NCI-H524 (cell line): Measurements from ENCODE around the gene TASL.
"Not testable (repeated sequence)": the region's sequence is repeated elsewhere in the genome, so short reads cannot be mapped to it uniquely, and the experiment has no call there.

Source experiments
- DNase-seq, 2 experiments: peaks; one replicate each; lab custom pipeline; 2025; lab: John Stamatoyannopoulos, UW

The TASL gene

DNA sequence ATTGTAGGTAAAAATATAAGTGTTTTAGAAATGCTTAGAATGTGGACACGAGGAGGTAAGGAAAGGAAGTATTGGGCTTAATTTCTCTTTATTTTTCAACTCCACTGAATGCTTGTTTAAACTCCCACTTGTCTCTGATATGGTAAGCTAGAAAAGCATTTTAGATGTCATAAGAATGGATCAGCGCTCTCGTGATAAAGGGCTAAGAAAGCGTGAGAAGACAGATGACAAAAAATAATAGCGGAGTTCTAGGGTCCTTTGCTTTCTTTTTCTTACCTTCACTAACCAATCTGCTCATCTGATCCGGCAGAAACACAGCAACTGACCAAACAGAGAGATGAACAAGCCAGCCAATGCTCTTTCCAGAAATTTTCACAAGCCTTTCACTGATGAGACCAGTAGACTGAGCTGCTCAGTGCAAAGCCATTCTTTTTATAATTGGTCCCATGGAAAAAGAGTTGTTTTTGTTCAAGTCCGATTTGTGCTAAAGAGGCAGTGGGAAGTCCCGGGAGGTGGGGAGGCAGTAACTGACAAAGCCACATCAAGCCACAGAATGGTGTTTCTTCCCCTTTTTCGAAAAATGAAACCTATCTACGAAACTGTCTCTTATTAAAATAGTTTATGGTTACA is at the start of gene TASL:
TASL (minus strand) TSS at position 405 of the 630 bp plus-strand sequence. CDS start 17,411 bp downstream, outside the sequence.
- no peak for DNase-seq

GRCh38 chrX:30626402-30626801 is 48.8 kb upstream of the TASL start:
- no peak for DNase-seq

GRCh38 chrX:30622361-30622760 is 44.8 kb upstream of the TASL start:
- DNase-seq: no peak

DNA sequence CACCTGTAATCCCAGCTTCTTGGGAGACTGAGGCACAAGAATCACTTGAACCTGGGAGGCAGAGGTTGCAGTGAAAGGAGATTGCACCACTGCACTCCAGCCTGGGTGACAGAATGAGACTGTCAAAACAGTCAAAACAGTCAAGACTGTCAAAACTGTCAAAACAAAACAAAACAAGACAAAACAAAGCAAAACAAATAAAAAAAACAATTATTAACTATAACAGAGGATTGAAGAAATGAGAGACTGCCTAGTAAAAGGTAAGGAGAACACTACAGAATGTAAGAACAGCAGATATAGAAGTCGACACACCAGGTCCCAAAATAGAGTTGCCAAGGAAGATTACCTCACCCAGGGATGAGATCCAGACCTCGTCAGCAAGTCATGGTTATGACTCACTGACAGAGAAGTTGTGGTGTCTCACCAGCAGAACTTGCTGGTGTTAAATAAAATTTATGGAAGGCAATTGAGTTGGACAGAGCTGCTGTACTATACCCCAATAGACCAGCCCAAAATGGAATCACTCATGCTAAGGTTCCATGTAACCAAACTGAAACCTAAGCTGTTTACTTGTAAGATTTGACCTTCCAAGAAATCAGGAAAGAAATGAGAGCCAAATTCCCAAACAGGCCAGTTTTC is 43.5 kb upstream of the TASL start:
- no peak for DNase-seq

DNA sequence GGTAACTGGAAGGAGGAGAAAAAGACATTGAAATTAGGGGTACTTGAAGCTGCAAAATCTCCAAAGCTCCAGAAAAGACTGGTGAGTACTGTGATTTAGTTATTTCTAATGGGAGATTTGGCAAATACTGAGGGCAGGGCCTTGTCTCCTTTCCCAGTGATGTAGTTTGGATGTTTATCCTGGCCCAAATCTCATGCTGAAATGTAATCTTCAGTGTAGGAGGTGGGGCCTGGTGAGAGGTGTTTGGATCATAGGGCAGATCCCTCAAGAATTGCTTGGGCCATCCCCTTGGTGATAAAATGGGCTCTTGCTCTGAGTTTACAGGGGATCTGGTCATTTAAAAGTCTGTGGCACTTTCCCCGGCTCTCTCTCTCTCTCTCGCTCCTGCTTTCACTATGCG is 42.6 kb upstream of the TASL start:
- no peak for DNase-seq

DNA sequence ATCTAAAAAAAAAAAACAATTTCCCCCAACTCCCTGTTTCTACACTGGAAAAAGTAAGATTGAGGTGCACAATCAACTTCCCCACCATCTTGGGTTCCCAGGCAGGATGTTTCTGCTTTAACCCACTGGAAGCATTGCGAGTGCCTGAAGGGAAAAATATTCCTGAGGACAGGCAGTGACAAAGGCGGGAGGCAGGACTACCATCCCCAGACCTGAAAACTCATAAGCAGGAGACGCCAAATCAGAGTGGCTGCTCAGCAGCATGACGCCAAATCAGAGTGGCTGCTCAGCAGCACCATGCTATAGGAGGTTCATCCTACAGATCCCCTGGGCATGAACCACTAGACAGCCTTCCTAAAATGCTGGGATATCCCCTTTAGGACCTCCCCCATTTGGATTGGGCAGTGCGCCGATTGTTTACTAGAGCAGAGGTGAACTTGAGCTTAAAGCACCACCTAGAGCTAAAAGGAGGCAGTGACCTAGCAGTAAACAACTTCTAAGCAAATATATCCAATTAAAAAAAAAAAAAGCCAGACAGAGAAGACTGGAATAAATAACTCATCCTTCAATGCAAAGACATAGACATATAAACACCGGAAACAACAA is 40.7 kb upstream of the TASL start:
- DNase-seq: no peak

- DNase-seq: no peak
Observed at GRCh38 chrX:30615229-30615628, 37.7 kb upstream of the TASL start.

GRCh38 chrX:30613721-30614120 is 36.2 kb upstream of the TASL start:
- no peak for DNase-seq

GRCh38 chrX:30612250-30612655 is 34.7 kb upstream of the TASL start:
- DNase-seq: no peak

DNA sequence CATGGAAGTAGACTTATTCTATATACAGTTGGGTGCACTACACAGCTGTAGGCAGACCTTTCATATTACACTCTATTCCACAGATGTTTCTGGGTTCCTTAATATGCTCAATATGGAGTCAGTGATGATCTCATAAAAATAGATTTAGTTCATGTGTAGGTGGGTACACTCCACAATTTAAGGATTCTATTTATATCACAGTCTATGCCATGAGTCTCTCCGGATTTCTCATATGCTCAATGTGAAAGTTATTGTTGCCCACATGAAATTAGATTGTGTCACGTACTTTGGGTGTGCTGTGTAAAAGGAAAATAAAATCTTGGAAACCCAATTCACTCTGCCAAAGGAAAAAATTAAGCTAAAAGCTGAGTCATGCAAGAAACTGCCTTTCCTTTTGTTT is 32.5 kb upstream of the TASL start:
- no peak for DNase-seq

DNA sequence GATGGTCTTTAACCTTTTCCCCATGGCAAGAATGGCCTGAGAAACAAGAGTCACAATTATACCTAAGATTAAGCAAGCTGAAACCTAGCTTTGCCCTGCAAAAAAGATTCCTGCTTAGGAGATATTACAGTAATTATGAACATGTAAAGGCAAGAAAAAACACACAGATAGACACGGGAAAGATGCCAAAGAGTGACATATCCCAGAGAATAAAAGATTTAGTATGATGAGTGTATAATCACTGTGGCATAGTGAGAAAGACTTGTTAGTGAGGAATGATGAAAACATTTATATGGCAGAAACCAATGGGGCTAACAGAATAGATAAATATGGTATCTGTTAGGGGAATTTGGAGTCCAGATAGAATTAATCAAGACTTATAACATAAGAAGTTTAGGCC is 29.6 kb upstream of the TASL start:
- no peak for DNase-seq

- not testable (repeated sequence) for DNase-seq
Observed at GRCh38 chrX:30600269-30601176, 23.0 kb upstream of the TASL start.

DNA sequence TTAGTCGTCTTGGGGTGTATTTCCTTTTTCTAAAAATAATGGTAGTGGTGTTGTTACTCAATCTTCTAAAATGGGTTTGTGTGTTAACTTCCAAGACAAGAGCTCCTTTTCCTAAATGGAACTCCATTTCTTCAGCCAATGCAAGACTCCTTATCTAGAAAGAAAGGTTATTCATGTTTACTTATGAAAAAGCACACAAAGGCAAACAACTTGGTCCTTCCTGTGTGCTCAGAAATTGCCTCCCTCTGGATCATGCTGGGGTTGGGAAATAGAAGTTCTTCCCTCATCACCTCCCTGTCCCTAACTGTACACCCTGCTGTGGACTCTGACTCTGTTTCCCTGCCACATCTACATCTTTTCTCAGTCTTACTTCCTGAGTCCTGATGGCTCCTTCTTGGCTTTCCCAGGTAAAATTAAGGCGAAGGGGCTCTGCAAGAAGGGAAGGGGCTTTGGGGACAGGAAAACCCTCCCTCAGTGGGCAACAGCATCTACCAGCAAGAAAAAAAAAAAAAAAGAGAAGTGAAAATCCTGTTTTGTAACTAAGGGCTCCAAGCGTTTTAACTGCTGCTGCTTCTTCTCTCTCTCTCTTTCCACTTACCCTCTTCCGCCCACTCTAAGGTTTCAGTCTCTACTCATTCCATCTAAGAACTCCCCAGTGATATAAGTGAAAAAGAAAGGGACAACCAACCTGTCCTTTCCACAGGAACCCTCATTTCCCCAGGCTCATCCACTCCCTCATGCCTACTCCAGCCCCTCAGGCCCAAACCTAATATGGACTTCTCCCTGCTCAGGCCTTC is 19.8 kb upstream of the TASL start:
- DNase-seq: no peak

DNA sequence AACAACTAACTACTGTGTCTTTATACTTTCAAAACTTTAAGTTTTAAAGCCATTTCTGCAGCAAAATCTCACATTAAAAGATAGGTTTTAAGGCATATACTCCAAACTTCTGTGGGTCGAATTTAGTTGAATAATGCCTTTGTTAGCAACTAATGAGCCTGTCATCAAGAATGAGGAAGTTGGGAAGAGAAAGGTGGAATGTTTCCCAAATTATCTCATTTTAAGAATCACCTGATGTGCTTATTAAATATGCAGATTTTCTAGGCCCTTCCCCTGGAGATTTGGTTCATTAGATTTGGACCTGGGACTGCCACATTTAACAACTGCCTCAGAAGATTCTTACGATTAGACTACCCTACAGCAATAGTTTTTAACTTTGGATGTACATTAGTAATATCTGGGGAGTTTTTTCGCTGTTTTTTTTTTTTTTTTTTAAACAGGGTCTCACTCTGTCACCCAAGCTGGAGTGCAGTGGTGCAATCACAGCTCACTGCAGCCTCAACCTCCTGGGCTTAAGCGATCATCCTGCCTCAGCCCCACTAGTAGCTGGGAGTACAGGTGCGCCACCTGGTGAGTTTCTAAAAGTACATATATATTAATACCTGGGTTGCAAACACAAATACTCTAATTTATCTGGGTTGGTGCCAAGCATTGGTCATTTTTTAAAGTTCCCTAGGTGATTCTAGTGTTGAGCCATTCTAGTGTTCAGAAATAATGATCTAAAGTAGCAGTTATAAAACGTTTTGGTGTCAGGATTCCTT is 16.1 kb upstream of the TASL start:
- no peak for DNase-seq

DNA sequence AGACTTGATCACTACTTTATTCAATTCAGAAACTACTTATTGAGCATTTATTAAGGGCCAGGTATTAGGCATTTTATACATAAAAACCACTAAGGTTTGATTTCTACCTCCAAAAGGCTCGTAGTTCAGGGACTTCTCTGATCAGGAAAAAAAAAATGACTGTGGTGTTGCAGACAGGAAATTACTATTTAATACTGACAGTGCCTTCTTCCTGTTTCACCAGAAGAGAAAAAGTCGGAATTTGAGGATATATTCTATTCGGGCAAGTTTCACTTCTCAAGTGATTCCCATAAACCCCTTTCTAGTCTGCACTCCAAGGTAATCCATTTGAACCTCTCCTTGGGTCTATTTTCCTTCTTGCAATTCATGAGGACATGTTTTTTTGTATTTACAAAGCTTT is 15.3 kb upstream of the TASL start:
- no peak for DNase-seq

DNA sequence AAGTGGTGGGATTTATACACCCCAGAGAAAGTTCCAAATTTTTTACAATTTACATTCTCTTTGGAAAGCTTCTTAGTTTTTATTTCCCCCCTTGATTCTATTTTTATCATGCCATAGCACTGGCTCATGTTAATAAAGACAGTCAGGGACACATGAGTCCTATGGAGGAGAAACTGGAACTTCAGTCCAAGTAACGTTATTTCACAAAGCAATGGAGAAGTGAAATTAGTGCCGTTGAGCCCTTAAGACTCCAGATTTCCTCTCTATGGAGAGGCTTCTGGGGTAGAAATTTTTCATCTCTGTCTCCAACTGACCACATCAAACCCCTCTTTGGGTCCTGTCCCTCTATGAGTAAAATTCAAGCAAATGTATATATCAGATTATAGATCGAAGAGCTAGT is 12.8 kb upstream of the TASL start:
- DNase-seq: no peak

- no peak for DNase-seq
Observed at GRCh38 chrX:30589146-30589888, 11.8 kb upstream of the TASL start.

GRCh38 chrX:30586516-30586915 is 8.9 kb upstream of the TASL start:
- DNase-seq: no peak

DNA sequence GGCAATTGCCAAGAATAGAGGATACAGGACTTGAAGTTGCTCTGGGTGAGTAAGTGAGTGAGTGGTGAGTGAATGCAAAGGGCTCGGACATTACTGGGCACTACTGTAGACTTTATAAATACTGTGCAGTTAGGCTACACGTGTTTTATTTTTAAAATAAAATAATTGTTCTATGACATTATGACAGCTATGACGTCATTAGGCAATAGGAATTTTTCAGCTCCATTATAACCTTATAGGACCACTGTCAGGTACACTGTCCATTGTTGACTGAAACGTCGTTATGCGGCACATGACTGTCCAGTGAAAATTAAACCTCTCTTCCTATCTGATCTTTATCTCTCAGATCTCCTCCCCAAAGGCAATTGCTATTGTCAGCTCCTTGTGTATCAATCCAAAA is 5.1 kb upstream of the TASL start:
- no peak for DNase-seq

GRCh38 chrX:30580641-30581040 is 3.1 kb upstream of the TASL start:
- no peak for DNase-seq
